Heart left ventricle (tissue), 16 donors: ENCODE results near the gene EXOC3L4. TPM values are rescaled to one million over a fixed set of nuclear protein-coding genes. Genes with fewer than 3 reads are reported as not detected.
"Not testable (repeated sequence)": the region's sequence is repeated elsewhere in the genome, so short reads cannot be mapped to it uniquely, and the experiment has no call there.

Experiments
- ATAC-seq, 4 donors: fragments of 200-7000 bp; cut with Tn5 transposase; one replicate each; pipeline ENCODE4 v1.9.1; 2020 to 2022; ENCODE audit warnings: moderate library complexity in 4 of 4, mild to moderate bottlenecking in 3 of 4, moderate number of reproducible peaks in 1 of 4
- DNase-seq, 5 donors: peaks; one replicate each; pipeline ENCODE4 v3.0.0-alpha.2; 2020
- H3K27ac ChIP-seq, 12 donors: fragments of 200-600 bp; sonication (generic) in 4 of 12; one replicate each; pipeline versions ENCODE4 v1.5.0 to v1.8.0; 2016 to 2022; ENCODE audit warnings: mild to moderate bottlenecking in 2 of 12
- H3K27me3 ChIP-seq, 9 donors: fragments of 200-600 bp; sonication (generic) in 2 of 9; one replicate each; pipeline versions ENCODE4 v1.5.1 to v1.8.0; 2016 to 2022; ENCODE audit warnings: mild to moderate bottlenecking in 3 of 9
- H3K36me3 ChIP-seq, 9 donors: fragments of 200-600 bp; sonication (generic) in 2 of 9; one replicate each; pipeline versions ENCODE4 v1.5.0 to v1.8.0; 2018 to 2022; ENCODE audit warnings: mild to moderate bottlenecking in 2 of 9
- H3K4me1 ChIP-seq, 12 donors: fragments of 200-600 bp; sonication (generic) in 4 of 12; one replicate each; pipeline versions ENCODE4 v1.5.0 to v1.8.0; 2016 to 2022; ENCODE audit warnings: mild to moderate bottlenecking in 3 of 12
- H3K4me3 ChIP-seq, 12 donors: fragments of 200-600 bp; sonication (generic) in 4 of 12; one replicate each; pipeline versions ENCODE4 v1.5.0 to v1.8.0; 2017 to 2022; ENCODE audit warnings: mild to moderate bottlenecking in 9 of 12, moderate library complexity in 4 of 12
- H3K9me3 ChIP-seq, 12 donors: fragments of 200-600 bp; sonication (generic) in 4 of 12; one replicate each; pipeline versions ENCODE4 v1.5.0 to v1.8.0; 2016 to 2022; ENCODE audit warnings: mild to moderate bottlenecking in 1 of 12
- POLR2A ChIP-seq, 2 donors: fragments of 450-650 bp; IDR thresholded peaks; one replicate each; pipeline ENCODE4 v1.6.1; 2017; ENCODE audit warnings: antibody characterized with exemption in 2 of 2, mild to moderate bottlenecking in 2 of 2, moderate library complexity in 2 of 2
- WGBS, 4 donors: extraction: QIAGEN DNeasy Blood & Tissue Kit in 2 of 4; methylation state at CpG; one replicate each; pipeline versions ENCODE4 v1.1.5 to v1.1.7; 2013 to 2018; 5-methylcytosine and 5-hydroxymethylcytosine counted together
- intact Hi-C, 10 donors: fragments of 100-400 bp; cut with DNase I; formaldehyde crosslinking; loops; one replicate each; pipeline versions ENCODE4 v1.11.1 to v1.14.2; 2022
- polyA plus RNA-seq, 2 donors: library from polyadenylated mRNA; stranded (reverse); fragments of 200-250 nt; gene quantifications; one replicate each; pipeline ENCODE4 v1.2.3, GENCODE V29; 2013
- total RNA-seq, 9 donors: library from RNA; depleted of rRNA in 2 of 9; stranded (reverse); fragments of >200 nt in 2 of 9; fragmentation: NEBNext Ultra II Directional in 3 of 9; extraction: Animal tissue kit (Norgen Biotek cat#: 25700) in 3 of 9; gene quantifications; one replicate each; pipeline versions ENCODE4 v1.1.0 to v1.2.4, GENCODE V29; 2016 to 2023
- TF ChIP-seq, protein P1 (sequence below), 12 donors: fragments of 200-600 bp; sonication (generic) in 4 of 12; IDR thresholded peaks; one replicate each; pipeline versions ENCODE4 v1.5.0 to v1.8.0; 2018 to 2022; ENCODE audit warnings: antibody characterized with exemption in 12 of 12, mild to moderate bottlenecking in 5 of 12
- donor health status: ischemic (EF 13 %, LVEDD 7.1; RV severe dilation, severe dysfunction).
- donor health status: healthy with polysubstance abuse.
- donor health status: DM: no; HTN: yes; CAD: no.
- donor health status: DM: no; HTN: no; CAD: no.
- donor health status: ischemic (EF 25% LVEDD 6.9; RV normal size, moderate dysfunction).
- donor health status: ischemic (EF 25% LVEDD 5.7; RV mildly dilated, moderate dysfunction).
- donor health status: healthy.
- donor health status: DM: yes; HTN: yes; CAD: no.
- donor health status: ischemic (EF 35%, LVEDD 5.7; RV mildly dilated, moderate dysfunction).
- donor health status: nonischemic (EF 11% LVEDD 7.7; RV severe dilation, severe dysfunction).
- donor health status: DM: yes; HTN: yes; CAD: no.
- donor health status: PGD.
- donor health status: ischemic (EF 29% LVEDD 5.4; RV normal size, mild dysfunction).
- donor health status: nonischemic (EF 23%, LVEDD 6.1; RV moderate dilation, normal function).

EXOC3L4 gene
- total and polyA plus RNA-seq, 11 donors: 0.21 to 3.2 (median 0.47) TPM; not detected in 5

DNA sequence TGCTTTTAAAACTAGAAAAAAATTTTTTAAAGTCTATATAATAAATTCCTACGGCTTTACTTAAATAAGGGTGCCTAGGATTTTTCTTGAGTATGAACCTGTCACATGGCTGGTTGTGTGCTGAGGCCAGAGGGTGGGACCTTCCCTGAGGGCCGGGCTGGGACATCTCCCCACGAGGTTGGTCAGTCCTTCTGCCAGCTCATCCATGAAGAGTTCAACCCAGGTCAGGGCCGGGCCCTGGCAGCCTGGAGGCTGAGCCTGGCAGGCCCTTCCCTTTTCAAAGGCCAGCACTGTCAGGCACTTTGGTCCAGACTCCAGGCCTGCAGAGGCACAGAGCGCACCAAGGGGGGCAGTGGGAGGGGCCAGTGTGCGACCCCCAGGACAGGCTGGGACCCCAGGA is 60.5 kb downstream of the EXOC3L4 start:
- peak; percentile 99 to 100 (median 99) for ATAC-seq

DNA sequence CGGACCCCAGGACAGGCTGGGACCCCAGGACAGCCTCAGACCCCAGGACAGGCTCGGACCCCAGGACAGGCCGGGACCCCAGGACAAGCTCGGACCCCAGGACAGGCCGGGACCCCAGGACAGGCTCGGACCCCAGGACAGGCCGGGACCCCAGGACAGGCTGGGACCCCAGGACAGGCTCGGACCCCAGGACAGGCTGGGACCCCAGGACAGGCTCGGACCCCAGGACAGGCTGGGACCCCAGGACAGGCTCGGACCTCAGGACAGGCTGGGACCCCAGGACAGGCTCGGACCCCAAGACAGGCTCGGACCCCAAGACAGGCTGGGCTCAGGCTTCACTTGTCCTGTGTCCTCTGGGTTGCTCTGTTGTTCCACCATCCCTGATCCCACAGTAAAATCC is 60.9 kb downstream of the EXOC3L4 start:
- not testable (repeated sequence) for H3K27ac ChIP-seq
- 85 to 95% (median 90%) methylated on average over 5 to 12 of the region's 12 CpGs for WGBS, 4 donors

More for the DNA sequence above, 60.5 kb downstream of the EXOC3L4 start:
- WGBS, 4 donors: 20 to 42% (median 35%) methylated on average over 4 to 6 of the region's 6 CpGs
- DNase-seq: peak; percentile 79 to 91 (median 84)
- intact Hi-C loops: no loop called here
- TF ChIP-seq, protein P1, sequence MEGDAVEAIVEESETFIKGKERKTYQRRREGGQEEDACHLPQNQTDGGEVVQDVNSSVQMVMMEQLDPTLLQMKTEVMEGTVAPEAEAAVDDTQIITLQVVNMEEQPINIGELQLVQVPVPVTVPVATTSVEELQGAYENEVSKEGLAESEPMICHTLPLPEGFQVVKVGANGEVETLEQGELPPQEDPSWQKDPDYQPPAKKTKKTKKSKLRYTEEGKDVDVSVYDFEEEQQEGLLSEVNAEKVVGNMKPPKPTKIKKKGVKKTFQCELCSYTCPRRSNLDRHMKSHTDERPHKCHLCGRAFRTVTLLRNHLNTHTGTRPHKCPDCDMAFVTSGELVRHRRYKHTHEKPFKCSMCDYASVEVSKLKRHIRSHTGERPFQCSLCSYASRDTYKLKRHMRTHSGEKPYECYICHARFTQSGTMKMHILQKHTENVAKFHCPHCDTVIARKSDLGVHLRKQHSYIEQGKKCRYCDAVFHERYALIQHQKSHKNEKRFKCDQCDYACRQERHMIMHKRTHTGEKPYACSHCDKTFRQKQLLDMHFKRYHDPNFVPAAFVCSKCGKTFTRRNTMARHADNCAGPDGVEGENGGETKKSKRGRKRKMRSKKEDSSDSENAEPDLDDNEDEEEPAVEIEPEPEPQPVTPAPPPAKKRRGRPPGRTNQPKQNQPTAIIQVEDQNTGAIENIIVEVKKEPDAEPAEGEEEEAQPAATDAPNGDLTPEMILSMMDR (IDR thresholded peaks at IDR 0.05): no peak
- no peak for TF ChIP-seq POLR2A (IDR thresholded peaks at IDR 0.05)
- Histone ChIP-seq H3K4me1 (peaks cover 0 to 12% (median 0%) of the 10 kb centered on the region in 12 donors), H3K27me3 (no peaks in the 10 kb centered on the region), H3K36me3 (no peaks in the 10 kb centered on the region), H3K4me3 (no peak overlapping the region), H3K9me3 (no peaks in the 10 kb centered on the region), H3K27ac (no peak overlapping the region)

DNA sequence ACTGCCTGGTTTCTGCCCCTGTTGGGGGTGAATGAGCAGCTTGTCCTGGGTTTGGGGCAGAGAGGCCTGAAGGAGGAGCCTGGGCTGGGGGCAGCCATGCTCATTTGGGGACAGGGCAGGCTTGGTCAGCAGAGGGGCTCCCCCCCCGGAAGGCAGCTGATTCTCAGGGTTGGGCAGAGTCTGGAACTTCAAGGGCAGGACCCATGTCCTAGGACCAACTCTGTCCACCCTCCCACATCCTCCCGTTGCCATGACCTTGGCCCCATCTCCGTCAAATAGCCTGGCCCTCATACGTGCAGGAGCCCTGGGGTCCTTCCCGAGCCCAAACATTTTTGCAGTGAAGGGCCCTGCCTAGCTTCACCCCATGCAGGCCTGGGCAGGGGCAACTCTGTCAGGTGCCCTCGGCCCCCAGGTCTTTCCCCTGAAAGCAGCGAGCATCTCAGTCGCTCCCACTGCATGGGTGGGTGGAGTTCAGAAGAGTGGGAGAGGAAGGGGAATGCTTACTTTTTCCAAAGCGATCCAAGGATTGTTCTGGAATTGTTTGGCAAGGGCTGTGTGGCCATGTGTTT is 61.4 kb downstream of the EXOC3L4 start:
- no peak for ATAC-seq
- H3K27ac ChIP-seq: no peak overlapping the region
- WGBS, 4 donors: 62 to 73% (median 69%) methylated on average over 7 to 9 of the region's 9 CpGs

More for the DNA sequence above, 60.9 kb downstream of the EXOC3L4 start:
- ATAC-seq, intact Hi-C loops, H3K9me3 ChIP-seq, DNase-seq, H3K4me3 ChIP-seq, H3K27me3 ChIP-seq, H3K36me3 ChIP-seq: not testable (repeated sequence)
- H3K4me1 ChIP-seq: peaks cover 0 to 12% (median 0%) of the 10 kb centered on the region in 12 donors

DNA sequence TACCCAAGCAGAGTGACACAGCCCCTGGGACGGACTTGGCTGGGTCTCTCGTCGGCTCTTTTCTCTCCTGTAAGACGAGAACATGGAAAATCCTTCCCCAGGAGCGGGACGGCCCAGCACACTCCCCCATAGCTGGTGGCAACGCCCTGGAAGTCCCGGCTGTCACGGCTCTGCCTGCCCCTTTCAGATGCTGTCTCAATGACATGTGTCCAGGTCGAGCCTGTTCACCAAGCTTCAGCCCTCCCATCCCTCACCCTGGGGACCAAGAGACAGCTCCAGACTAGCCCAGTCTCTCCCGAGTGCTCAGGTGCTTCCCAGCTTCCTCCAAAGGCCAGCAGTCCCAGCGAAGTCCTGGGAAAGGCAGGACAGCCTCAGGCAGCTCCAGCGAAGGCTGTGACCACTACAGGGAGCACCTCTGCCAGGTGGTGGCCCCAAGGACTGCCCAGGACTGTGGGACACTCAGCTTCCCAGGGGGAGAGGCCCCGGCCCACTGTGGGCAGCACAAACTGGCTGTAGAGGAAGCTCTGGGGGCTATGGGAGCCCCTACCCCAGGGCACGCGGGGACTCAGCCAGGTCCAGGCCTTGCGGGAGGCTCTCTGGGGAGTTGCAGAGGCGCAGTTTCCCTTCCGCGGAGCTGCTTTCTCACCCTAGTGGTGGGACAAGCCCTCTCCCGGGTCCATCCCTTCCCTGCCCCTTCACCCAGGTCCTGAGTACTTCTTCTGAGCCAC is 62.3 kb downstream of the EXOC3L4 start:
- Histone ChIP-seq H3K27ac (no peak overlapping the region), H3K4me3 (no peak overlapping the region), H3K27me3 (no peaks in the 10 kb centered on the region), H3K4me1 (peaks cover 0 to 12% (median 0%) of the 10 kb centered on the region in 12 donors), H3K36me3 (no peaks in the 10 kb centered on the region), H3K9me3 (no peaks in the 10 kb centered on the region)
- intact Hi-C loops: no loop called here
- TF ChIP-seq, protein P1 (IDR thresholded peaks at IDR 0.05): no peak
- TF ChIP-seq POLR2A (IDR thresholded peaks at IDR 0.05): no peak
- DNase-seq (no peak), ATAC-seq (no peak)
- 65 to 80% (median 73%) methylated on average over 11 to 21 of the region's 21 CpGs for WGBS, 4 donors

More for the DNA sequence above, 61.4 kb downstream of the EXOC3L4 start:
- H3K36me3 ChIP-seq: no peaks in the 10 kb centered on the region
- peaks cover 0 to 12% (median 0%) of the 10 kb centered on the region in 12 donors for H3K4me1 ChIP-seq
- H3K9me3 ChIP-seq: no peaks in the 10 kb centered on the region
- intact Hi-C loops: no loop called here
- TF ChIP-seq, protein P1 (IDR thresholded peaks at IDR 0.05): no peak
- TF ChIP-seq POLR2A (IDR thresholded peaks at IDR 0.05): no peak
- no peaks in the 10 kb centered on the region for H3K27me3 ChIP-seq
- no peak overlapping the region for H3K4me3 ChIP-seq
- no peak for DNase-seq
